HG03060 (cell line): ENCODE measurements around the gene PLCL2.

Experiments used
- ATAC-seq: cut with Tn5 transposase; IDR thresholded peaks from one replicate; pipeline ENCODE4 v1.9.1; 2021; ENCODE audit warnings: low read depth, moderate number of reproducible peaks; ENCODE audit not compliant: unreplicated experiment

The PLCL2 gene

DNA sequence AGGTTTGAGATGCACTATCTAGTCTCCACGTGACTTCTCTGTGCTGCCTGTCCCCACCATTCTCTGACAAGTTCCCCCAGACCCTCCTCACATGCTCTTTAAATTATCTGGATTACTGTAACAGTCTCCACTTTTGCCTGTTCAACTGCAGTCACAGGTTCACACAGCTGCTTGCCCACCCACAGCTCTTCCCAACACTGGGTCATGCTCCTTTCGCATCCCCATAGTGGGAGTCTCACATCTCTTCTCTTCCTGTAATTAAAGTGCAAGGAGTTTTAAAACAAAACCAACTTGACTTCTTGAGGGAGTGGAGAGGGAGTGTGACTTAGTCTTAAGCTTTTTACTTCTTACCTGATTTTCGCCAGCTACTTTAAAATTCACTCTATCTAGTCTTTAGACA, 178.8 kb downstream of the PLCL2 start:
- ATAC-seq, result no peak

GRCh38 chr3:17065315-17065714, 180.6 kb downstream of the PLCL2 start:
- ATAC-seq, result no peak

- ATAC-seq, result no peak
These were observed 181.1 kb downstream of the PLCL2 start for GRCh38 chr3:17065881-17066280.

DNA sequence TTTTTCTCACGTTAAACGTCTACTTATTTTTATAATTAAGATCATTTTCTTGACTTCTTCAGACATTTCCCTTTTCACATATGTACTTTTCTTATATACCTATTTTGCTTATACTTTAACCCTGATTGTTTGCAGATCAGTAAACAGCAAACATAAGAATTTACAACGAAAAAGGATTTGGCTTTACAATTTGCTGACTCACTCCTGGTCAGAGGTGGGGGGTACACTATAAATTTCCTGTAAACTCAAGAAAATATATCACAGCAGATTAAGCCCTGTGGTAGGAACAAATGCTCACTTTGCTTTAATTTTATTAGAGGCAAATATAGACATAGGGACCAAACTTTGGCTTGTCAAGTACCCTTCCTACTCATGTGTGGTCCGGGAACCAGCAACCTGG, 185.0 kb downstream of the PLCL2 start:
- ATAC-seq, result no peak

DNA sequence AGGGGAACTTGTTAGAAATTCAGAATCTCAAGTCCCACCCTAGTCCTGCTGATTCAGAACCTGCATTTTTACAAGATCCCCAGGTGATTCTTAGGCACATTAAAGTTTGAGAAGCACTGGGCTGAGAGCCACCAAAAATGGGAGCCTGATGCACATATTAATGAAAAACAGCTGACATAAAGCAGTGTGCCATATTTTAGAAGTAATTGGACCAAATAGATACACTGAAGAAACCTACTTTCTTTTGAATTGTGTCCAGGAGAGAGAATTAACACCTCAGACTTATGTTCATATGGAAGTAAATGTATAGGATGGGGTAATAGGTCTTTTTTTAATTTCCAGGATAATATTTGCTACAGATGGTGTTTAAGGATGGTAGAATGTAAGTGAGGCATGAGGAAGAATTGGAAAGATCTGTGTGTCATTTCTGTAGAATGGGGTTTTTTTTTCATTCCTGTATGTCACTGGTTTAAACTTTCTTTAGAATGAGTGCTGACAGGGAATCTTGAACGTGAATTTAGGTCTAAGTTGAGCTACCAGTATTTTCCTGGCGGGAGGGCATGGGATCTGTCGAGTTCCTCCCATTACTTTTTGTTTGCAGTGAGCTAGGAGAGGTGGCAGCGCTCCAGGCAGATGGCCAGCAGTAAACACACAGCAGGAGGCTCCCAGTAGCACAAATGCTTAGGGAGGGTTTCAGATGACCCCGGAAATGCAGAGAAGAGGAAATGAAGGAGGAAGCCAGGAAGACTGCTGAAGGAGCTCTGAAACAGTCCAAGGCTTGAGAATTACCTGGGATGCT, 185.6 kb downstream of the PLCL2 start:
- no peak for ATAC-seq

GRCh38 chr3:17074559-17074958, 189.8 kb downstream of the PLCL2 start:
- no peak for ATAC-seq

DNA sequence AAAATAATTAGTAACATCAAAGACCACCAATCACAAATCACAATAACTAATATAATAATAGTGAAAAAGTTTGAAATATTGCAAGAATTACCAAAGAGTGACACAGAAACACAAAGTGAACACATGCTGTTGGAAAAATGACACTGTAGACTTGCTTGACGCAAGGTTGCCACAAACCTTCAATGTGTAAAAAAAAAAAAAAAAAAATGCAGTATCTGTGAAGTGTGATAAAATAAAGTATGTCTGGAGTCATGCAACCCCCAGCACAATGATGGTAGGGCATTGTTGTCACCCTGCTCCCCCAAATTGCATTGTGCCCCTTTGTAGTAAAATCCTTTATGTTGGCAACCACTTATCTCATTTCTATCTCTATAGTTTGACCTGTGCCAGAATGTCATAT, 190.6 kb downstream of the PLCL2 start:
- ATAC-seq, result no peak

DNA sequence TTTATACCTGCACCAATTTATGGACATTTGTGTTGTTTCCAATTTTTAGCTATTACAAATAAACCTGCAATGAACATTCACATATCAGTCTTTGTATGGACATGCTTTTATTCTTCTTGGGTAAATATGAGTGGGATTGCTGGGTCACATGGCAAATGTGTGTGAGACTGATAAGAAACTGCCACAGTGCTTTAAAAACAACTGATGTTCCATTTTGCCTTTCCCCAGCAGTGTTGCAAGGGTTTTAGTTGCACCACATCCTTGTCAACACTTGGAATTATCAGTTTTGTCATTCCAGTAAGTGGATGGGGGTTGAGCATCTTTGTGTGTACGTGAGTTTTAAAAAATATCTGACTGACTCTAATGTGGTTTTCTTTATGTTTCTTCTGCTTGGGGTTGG, 191.2 kb downstream of the PLCL2 start:
- ATAC-seq, result no peak

DNA sequence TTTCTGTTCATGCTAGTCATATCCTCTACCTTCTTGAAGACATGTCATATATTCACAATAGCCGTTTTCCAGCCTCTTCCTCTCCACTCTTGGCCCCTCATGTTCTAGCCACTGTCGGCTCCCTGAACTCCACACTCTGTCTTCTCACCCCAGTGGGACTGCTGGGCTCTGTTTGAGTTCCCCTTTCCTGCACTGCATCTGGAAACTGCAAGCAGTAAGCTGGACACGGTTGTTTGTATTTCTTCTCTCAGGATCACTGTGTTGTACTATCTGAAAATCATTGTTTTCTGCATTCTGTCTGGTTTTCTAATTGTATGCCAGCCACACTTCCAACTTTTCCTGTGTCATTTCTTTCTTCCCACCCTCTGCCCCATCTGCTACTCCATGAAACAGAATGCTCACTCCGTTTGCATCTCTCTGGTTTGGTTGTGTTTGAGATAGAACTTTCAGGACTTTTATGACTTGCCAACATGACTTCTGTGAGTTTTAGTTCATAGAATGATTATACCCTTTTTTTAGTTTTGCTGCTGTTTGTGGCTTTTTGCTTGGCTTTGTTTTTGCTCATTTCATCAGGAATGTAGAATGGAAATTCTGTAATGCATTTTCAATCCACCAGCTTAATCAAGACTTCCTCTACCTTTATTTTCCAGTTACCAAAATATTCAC, 192.3 kb downstream of the PLCL2 start:
- no peak for ATAC-seq

- no peak for ATAC-seq
These were observed 192.9 kb downstream of the PLCL2 start for GRCh38 chr3:17077606-17078005.

- no peak for ATAC-seq
These were observed 194.2 kb downstream of the PLCL2 start for GRCh38 chr3:17078926-17079465.

- no peak for ATAC-seq
These were observed 195.2 kb downstream of the PLCL2 start for GRCh38 chr3:17079933-17080332.

DNA sequence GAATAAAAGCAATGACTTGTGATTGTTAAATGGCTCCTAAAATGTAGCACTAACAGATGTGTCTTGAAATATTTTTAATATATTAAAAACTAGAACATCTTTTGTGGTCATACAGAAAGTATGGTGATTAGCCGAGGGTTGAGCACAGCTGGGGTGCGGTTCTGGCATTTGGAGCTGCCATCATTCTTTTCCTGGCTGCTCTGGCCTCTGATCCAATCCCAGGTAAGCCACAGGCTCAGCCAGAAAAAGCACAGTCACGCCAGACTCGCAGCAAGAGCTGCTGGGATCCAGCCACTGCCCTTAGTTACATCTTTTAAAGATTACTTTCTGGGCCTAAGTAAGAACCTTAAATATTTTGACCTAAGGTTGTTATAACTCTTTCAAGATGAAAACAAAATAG, 196.8 kb downstream of the PLCL2 start:
- ATAC-seq, result no peak

GRCh38 chr3:17087509-17087908, 202.8 kb downstream of the PLCL2 start:
- ATAC-seq, result no peak

DNA sequence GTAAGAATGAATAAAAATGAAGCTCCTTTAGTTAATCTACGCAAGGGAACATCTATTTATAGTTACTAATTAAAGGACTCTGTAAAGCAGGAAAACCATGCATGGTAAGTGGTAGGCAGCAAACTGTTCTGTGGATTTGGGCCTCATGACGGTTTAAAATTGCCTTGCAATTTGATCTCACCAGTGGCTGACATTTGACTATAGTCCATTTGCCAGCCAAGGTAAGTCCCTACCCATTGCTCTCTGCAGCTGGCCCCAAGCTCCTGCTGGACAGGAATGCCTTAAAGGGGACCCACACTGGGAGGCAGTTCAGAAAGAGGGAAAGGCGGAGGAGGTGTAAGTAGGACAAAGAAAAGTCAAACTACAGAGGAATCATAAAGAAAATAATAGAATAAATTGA, 203.3 kb downstream of the PLCL2 start:
- ATAC-seq, result no peak

GRCh38 chr3:17088602-17089313, 204.0 kb downstream of the PLCL2 start:
- no peak for ATAC-seq

GRCh38 chr3:17089314-17089700, 204.6 kb downstream of the PLCL2 start:
- no peak for ATAC-seq

DNA sequence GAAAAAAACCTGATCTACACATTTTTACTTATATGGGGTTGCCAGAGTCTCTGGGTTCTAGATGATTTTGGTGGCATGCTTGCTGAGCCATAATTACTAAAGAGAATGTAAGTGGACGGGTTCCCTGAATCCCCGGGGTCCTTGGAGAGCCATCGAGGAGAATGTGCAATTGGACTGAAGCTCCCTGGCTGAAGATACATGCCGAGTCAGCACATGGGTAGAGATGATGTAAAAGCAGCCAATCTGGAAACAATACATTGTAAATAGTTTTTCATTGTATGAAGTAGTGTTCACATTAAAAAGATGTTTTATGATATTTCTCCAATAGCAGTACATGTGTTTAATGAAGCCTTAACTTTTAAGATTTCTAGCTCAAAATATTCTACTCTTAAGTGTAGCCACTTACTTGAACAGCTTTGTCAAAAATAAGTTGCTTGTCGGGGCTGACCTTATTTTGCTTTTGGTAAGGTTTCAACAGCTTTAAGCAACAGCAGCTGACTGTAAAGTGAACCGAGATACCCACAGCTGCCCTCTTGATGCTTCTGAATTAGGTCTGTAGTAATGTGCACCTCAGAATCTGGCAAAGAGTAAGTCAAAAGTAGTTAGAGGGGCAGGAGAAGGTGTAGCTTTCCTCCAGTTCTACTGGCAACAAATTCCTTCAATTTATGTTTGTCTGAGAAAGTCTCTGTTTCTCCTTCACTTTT, 205.7 kb downstream of the PLCL2 start:
- no peak for ATAC-seq

DNA sequence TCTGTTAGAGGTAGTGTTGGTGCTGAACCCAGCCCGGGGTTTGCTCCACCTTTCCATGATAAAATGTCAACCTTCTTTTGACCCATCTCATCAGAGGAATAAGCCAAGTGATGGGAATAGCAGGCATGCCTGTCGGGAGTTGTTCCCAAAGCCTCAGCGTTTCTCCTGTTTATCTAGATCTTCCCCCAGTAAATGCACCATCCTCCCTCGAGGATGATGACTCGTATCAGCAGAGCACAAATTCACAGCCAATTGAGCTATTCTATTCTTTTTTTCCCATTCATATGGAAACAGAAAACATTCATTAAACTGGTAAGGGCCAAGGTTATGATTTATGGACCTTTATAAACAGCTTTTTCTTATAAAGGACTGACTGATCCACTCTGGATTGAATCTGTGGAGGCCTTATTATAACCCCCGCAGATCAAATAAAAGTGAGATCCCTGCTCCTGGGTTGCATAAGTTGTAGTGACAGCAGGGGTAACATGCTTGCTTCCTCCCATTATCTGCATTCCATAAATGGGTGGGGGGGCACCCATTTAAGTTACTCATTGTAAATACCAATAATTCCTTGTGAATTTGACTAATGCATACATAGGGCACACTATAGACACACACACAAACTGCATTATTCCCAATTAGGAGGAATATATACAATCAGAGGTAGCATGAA, 207.3 kb downstream of the PLCL2 start:
- no peak for ATAC-seq

GRCh38 chr3:17092583-17092933, 207.8 kb downstream of the PLCL2 start:
- ATAC-seq, result no peak
